Colonic mucosa (tissue), 4 donors: Measurements from ENCODE around the gene RAG1. TPM values are rescaled to one million over a fixed set of nuclear protein-coding genes. Genes with fewer than 3 reads are reported as not detected.

Experiments
- DNase-seq: peaks from one replicate; pipeline ENCODE4 v3.0.0-alpha.2; 2020
- H3K27ac ChIP-seq: fragments of 200-600 bp; one replicate; pipeline ENCODE4 v1.8.0; 2021
- H3K27me3 ChIP-seq: fragments of 200-600 bp; one replicate; pipeline ENCODE4 v1.8.0; 2021
- H3K36me3 ChIP-seq: fragments of 200-600 bp; one replicate; pipeline ENCODE4 v1.8.0; 2021
- H3K4me1 ChIP-seq: fragments of 200-600 bp; one replicate; pipeline ENCODE4 v1.8.0; 2021; ENCODE audit warnings: mild to moderate bottlenecking
- H3K4me3 ChIP-seq: fragments of 200-600 bp; one replicate; pipeline ENCODE4 v1.8.0; 2021
- H3K9ac ChIP-seq, 2 donors: one replicate each; pipeline ENCODE4 v1.7.0; 2013; ENCODE audit warnings: control low read depth in 2 of 2, low read depth in 2 of 2, low read length in 2 of 2
- H3K9me3 ChIP-seq: fragments of 200-600 bp; one replicate; pipeline ENCODE4 v1.8.0; 2021
- intact Hi-C: fragments of 100-400 bp; cut with DNase I; formaldehyde crosslinking; loops from one replicate; pipeline ENCODE4 v1.14.1; 2022
- total RNA-seq, 2 donors: library from RNA; stranded (reverse); fragmentation: NEBNext Ultra II Directional in 1 of 2; extraction: Animal tissue kit (Norgen Biotek cat#: 25700) in 1 of 2; gene quantifications; one replicate each; pipeline ENCODE4 v1.2.1, GENCODE V29; 2021
- TF ChIP-seq, protein P1 (sequence below): fragments of 200-600 bp; IDR thresholded peaks from one replicate; pipeline ENCODE4 v1.8.0; 2022; ENCODE audit warnings: antibody characterized with exemption, mild to moderate bottlenecking
- donor health status: healthy.
- donor health status: DM: no; HTN: no; CAD: no.
- donor health status: DM: no; HTN: no; CAD: no.

RAG1 gene
- total RNA-seq, 2 donors from 2014 or later, result 0.47 to 1.5 TPM

DNA sequence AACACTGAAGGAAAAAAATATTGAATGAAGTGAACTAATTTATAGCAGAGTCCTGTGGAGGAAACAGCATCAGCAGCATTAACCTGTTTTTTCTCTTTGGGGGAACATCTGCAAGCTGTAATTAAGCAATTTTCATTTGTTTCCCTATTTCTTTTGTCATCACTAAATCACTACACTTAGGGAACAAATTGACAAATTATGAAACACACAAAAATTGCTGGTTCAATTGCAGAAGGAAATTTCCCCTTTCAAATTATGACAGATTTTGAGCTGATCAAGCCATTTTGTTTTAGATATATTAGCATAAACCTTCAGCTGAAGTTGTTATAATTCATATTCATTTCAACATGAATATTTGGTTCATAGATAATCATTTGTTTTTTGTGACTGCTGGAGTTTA, 52.4 kb downstream of the RAG1 start:
- Histone ChIP-seq H3K36me3 (no peaks in the 10 kb centered on the region), H3K27me3 (no peaks in the 10 kb centered on the region), H3K9ac (no peak overlapping the region), H3K9me3 (no peaks in the 10 kb centered on the region), H3K27ac (no peak overlapping the region), H3K4me1 (no peaks in the 10 kb centered on the region), H3K4me3 (no peak overlapping the region)
- TF ChIP-seq, protein P1, sequence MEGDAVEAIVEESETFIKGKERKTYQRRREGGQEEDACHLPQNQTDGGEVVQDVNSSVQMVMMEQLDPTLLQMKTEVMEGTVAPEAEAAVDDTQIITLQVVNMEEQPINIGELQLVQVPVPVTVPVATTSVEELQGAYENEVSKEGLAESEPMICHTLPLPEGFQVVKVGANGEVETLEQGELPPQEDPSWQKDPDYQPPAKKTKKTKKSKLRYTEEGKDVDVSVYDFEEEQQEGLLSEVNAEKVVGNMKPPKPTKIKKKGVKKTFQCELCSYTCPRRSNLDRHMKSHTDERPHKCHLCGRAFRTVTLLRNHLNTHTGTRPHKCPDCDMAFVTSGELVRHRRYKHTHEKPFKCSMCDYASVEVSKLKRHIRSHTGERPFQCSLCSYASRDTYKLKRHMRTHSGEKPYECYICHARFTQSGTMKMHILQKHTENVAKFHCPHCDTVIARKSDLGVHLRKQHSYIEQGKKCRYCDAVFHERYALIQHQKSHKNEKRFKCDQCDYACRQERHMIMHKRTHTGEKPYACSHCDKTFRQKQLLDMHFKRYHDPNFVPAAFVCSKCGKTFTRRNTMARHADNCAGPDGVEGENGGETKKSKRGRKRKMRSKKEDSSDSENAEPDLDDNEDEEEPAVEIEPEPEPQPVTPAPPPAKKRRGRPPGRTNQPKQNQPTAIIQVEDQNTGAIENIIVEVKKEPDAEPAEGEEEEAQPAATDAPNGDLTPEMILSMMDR, result no peak
- DNase-seq, result no peak
- intact Hi-C loops, result loop anchor here (5.0 kb wide), 1 partner anchor 53 kb away; the partner anchor contains the start of gene RAG1

DNA sequence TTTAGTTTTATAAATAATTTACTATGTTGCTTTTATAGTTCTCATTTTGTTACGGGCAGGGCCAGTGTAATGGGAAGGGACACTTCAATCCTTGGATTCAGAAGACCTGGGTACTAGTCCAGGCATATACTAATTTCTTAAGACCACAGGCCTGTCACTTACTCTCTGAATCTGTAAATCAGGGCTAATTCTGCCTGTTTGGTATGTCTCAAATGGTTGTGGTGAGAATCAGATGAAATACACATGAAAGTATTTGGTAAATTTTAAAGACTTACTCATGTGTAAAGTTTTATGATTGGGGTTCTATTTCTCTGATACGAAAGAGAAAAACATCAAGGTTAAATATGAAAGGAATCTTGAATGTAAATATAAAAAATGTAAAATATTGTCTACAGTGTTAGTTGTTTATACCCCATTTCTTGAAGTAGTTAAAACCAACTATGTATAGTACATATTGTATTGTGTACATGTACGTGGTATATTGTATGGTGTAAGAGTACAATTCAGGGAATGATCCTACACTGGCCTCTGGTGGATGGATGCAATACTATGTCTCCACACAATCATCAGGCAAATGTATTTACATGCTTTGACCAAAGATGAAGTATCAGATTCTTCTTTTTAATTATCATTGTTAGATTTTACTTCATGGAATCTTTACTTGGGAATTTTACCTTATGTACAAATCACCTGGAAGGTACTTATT, 54.8 kb downstream of the RAG1 start:
- Histone ChIP-seq H3K36me3 (no peaks in the 10 kb centered on the region), H3K4me1 (no peaks in the 10 kb centered on the region), H3K9me3 (no peaks in the 10 kb centered on the region), H3K4me3 (no peak overlapping the region), H3K27ac (no peak overlapping the region), H3K27me3 (no peaks in the 10 kb centered on the region), H3K9ac (no peak overlapping the region)
- DNase-seq, result no peak
- TF ChIP-seq, protein P1, result peak; percentile 39
- intact Hi-C loops, result loop anchor here (5.0 kb wide), 1 partner anchor 55 kb away; the partner anchor contains the start of gene RAG1

DNA sequence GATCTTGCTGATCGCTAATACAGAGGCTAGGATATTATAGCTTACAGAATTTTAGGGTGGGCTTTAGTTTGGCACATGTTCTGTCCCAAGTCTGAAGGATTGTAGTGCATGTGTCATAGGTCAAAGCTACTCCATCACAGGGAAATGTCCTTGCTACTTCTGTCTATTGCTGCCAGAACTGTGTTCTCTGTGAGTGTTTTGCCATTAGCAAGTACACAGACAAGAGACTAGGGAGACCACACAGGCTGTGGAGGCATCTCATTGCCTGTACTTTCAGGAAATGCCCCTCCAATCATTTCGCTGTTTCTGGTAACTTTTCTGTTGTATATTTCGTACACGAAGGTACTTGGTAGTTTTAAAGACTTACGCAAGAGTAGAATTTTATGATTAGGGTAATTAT, 55.7 kb downstream of the RAG1 start:
- Histone ChIP-seq H3K9me3 (no peaks in the 10 kb centered on the region), H3K4me1 (no peaks in the 10 kb centered on the region), H3K27ac (no peak overlapping the region), H3K4me3 (no peak overlapping the region), H3K9ac (no peak overlapping the region), H3K36me3 (no peaks in the 10 kb centered on the region), H3K27me3 (no peaks in the 10 kb centered on the region)
- no peak for DNase-seq
- intact Hi-C loops, result loop anchor here (5.0 kb wide), 1 partner anchor 56 kb away; the partner anchor contains the start of gene RAG1
- TF ChIP-seq, protein P1, result no peak

DNA sequence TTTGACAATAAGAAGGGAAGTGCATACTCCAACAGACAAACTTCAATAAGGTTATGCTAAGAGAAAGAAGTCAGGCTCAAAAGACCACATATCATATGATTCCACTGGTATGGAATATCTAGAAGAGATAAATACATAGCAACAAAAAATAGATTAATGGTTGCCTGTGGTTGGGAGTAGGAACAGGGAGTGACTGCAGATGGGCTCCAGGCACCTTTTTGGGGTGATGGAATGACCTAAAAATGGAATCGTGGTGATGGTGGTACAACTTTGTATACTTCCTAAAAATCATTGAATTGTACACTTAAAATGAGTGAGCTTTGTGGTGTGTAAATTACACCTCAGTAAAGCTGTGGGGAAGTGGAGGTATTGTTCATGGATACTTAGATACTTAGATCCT, 59.2 kb downstream of the RAG1 start:
- TF ChIP-seq, protein P1, result no peak
- Histone ChIP-seq H3K4me1 (no peaks in the 10 kb centered on the region), H3K36me3 (no peaks in the 10 kb centered on the region), H3K4me3 (no peak overlapping the region), H3K27me3 (no peaks in the 10 kb centered on the region), H3K9me3 (no peaks in the 10 kb centered on the region), H3K27ac (no peak overlapping the region), H3K9ac (no peak overlapping the region)
- intact Hi-C loops, result no loop called here
- DNase-seq, result no peak

DNA sequence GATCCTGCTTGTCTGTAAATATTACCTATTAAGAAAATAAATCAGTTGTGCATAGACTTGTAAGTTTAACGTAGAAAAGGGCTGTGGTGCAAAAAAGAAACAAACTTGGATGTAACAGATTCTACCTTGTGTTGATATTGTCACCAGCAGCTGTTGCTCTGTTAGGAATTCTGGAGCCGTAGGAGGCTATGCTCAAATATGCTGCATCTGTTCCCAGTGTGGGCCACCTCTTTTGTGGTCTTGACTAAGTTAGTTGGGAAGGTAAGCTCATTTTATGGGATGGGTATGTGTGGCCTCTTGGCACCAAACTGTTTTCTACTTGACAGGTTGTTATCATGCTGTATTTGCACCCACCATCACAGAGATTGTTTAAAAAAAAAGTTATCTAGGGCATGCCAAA, 59.7 kb downstream of the RAG1 start:
- intact Hi-C loops, result no loop called here
- Histone ChIP-seq H3K4me3 (no peak overlapping the region), H3K9ac (no peak overlapping the region), H3K27me3 (no peaks in the 10 kb centered on the region), H3K4me1 (no peaks in the 10 kb centered on the region), H3K36me3 (no peaks in the 10 kb centered on the region), H3K9me3 (no peaks in the 10 kb centered on the region), H3K27ac (no peak overlapping the region)
- TF ChIP-seq, protein P1, result no peak
- no peak for DNase-seq
